Measurements from ENCODE around the gene RAD51B.

DNA sequence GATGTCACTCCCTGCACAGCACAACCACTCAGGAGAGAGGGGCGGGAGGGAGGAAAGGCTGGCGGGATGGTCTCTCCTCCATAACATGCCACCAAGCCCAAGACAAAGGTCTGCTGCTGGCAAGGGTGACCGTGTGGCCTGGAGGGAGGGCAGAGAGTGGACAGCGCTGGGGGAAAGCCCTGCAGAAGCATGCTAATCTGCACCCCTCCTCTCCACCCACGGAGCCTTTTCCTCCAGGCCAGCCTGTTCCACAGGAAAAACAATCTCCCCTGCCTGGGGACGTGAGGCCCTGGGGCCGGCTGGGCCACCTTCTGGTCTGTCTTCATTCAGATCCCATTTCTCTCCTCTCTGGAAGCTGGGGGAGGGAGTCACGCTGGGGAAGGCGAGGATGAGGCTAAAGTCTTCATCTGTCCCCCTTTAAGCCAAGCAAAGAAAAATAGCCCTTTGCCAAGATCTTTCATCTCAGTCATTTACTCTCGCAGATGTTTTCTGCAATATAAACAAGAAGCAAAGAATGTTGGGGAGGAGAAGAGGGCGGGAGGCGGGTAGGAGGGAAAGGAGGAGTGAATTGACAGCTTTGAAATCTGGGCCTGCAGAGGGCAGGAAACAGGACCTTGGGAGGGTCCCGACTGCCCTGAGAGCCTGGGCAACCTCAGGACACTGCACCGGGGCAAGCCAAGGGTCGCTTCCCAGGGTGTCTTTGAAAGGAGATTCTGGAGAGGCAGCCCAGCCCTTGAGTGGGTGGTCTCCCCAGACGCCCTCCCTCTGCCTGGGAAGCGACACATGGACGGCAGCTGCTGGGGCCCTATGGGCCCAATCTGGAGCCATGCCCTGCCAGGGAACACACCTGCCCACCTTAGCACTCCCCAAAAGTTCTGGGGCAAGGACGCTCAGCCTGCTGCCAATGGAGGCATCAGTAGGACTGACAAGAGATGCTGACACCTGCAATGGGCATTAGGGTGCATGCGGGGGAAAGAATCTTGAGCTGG lies 839.7 kb downstream of the RAD51B start:
- TF ChIP-seq CTCF (IDR thresholded peaks at IDR 0.05) (no peak), POLR2A (IDR thresholded peaks at IDR 0.05) (no peak)
